GM12891 (cell line): Measurements from ENCODE around the gene PRAMEF10. TPM values are rescaled to one million over a fixed set of nuclear protein-coding genes. Genes with fewer than 3 reads are reported as not detected.
A peak's percentile ranks its signal among the peaks of the same experiment; 100 is the strongest.
"Not testable (repeated sequence)": the region's sequence is repeated elsewhere in the genome, so short reads cannot be mapped to it uniquely, and the experiment has no call there.

Experiments used
- DNase-seq: peaks from one replicate; pipeline ENCODE4 v3.0.0; 2011; ENCODE audit warnings: low spot score; ENCODE audit not compliant: insufficient read length
- FAIRE-seq: peaks from 2 replicates; lab custom pipeline; 2011; peaks lifted over from hg19 to GRCh38; lab: Jason Lieb, UNC
- PAX5 ChIP-seq: IDR thresholded peaks from 2 replicates; pipeline ENCODE4 v1.6.1; 2011; ENCODE audit warnings: low read length, moderate library complexity, mild to moderate bottlenecking; ENCODE audit not compliant: insufficient read depth, severe bottlenecking
- POLR2A ChIP-seq: IDR thresholded peaks from 2 replicates; pipeline ENCODE4 v1.6.1; 2011; ENCODE audit warnings: low read depth, low read length, control low read depth
- POLR2AphosphoS5 ChIP-seq: IDR thresholded peaks from 2 replicates; pipeline ENCODE4 v1.6.1; 2011; ENCODE audit warnings: low read depth, low read length, control low read depth
- POU2F2 ChIP-seq: IDR thresholded peaks from 2 replicates; pipeline ENCODE4 v1.6.1; 2011; ENCODE audit warnings: low read depth, mild to moderate bottlenecking, control low read depth, low read length, moderate library complexity
- SPI1 ChIP-seq: IDR thresholded peaks from 2 replicates; pipeline ENCODE4 v1.6.1; 2011; ENCODE audit warnings: low read depth, low read length, control low read depth
- TAF1 ChIP-seq: IDR thresholded peaks from 2 replicates; pipeline ENCODE4 v1.6.1; 2011; ENCODE audit warnings: low read depth, low read length, control low read depth
- polyA plus RNA-seq: library from polyadenylated mRNA; unstranded; fragments of >200 nt; gene quantifications from one replicate; pipeline ENCODE4 v1.2.1, GENCODE V29; 2012; ENCODE audit warnings: low read depth, missing spikeins, inconsistent platforms; ENCODE audit not compliant: missing spikeins

PRAMEF10 gene, protein sequence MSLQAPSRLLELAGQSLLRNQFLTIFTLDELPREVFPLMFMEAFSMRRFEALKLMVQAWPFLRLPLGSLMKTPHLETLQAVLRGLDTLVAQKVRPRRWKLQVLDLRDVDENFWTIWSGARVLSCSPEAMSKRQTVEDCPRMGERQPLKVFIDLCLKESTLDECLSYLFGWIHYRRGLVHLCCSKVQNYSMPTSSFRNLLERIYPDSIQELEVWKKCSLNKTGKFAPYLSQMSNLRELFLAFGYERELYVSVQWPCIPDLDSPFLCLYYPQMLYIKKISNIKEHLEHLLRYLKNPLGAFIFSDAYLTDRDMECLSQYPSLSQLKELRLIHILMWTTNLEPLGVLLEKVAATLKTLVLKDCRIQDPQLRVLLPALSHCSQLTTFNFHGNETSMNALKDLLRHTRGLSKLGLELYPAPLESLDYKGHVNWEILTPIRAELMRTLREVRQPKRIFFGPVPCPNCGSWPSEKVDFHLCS
- not detected for polyA plus RNA-seq

DNA sequence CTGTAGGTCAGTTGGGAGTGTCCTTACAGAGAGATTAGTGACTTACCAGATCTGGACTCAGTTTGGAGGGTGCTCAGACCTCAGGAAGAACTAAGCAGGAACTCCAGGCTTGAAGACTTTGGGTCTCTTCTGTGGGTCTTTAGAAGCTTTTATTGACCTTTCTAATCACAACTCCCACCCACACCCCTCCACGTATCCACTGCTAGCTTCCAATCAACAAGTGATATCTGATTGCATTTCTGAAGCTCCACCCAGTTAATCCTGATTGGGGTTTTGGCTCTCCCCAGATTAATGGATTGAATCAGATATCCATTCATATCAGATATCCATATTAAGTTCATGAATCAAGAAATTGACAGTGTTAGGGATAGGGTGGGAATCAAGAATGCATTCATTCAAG, at the start of gene PRAMEF10:
Gene PRAMEF10 (minus strand): TSS at position 101 of the 400 bp plus-strand sequence. CDS start 2,423 bp downstream, outside the sequence.
- not testable (repeated sequence) for FAIRE-seq, DNase-seq

DNA sequence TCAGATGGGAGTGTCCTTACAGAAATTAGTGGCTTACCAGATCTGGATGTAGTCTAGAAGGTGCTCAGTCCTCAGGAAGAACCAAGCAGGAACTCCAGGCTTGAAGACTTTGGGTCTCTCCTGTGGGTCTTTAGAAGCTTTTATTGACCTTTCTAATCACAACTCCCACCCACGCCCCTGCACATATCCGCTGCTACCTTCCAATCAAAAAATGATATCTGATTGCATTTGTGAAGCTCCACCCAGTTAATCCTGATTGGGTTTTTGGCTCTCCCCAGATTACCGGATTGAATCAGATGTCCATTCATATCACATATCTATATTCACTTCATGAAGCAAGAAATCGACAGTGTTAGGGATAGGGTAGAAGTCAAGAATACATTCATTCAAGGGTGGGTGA, 49.4 kb upstream of the PRAMEF10 start, which contains the start of gene PRAMEF6:
Gene PRAMEF6 (minus strand): TSS at position 101 of the 400 bp plus-strand sequence. CDS start 5,062 bp downstream, outside the sequence.
- DNase-seq, FAIRE-seq: not testable (repeated sequence)

DNA sequence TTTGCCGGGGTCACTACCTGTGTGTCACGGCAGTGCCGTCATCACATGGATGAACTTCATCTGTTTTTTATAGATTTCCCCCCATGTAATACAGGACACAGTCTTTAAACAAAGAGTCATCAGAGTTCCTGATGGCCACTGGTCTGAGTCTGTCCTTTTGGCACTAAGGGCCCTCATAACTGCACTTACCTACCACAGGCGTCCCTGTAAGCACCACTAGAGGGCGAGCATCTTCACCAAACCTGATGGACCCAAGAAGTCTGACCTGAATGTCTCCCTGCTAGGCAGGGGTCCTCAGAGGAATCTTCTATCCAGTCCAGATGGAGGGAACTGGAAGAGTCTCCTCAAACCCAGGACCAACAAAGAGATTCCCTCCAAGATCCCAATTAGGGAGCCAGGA, 26.3 kb upstream of the PRAMEF10 start:
- peak; percentile 20 for FAIRE-seq
- not testable (repeated sequence) for DNase-seq

DNA sequence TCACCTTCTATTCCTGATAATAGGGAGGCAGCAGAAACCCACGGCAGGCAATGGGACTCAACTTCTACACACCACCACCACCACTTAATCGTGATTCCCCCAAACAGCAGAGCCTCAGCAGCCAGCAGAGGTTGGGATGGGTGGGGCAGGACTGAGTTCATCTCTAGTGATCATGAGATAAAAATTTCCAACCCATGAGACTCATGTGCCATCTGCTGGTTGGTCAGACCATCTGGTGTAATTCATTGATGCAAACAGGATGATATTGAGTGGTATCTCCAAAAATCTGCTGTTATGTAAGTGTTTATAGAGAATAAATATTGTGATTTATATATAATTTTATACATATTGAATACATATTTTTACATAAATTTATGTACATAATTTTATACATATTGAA, 23.7 kb upstream of the PRAMEF10 start:
- not testable (repeated sequence) for DNase-seq, FAIRE-seq

DNA sequence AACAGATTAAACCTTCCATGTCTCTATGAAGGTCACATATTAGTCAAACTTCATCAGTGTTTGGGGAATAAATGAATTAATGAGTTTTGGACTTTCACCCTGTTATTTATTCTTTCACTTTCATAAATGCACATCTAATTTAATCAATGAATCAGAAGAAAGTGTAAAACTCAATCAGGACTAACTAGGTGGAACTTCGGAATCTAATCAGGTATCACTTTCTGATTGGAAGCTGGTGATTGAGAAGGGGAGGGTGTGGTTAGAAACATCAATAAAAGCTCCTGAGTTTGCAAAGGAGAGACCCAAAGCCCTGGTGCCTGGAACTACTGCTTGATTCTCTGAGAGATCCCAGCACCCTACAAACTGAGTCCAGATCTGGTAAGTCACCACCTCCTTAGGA, 18.2 kb upstream of the PRAMEF10 start, which contains the start of gene PRAMEF7:
Gene PRAMEF7 (plus strand): TSS at position 301 of the 400 bp plus-strand sequence. CDS start 1,083 bp downstream, outside the sequence.
- DNase-seq, FAIRE-seq: not testable (repeated sequence)

DNA sequence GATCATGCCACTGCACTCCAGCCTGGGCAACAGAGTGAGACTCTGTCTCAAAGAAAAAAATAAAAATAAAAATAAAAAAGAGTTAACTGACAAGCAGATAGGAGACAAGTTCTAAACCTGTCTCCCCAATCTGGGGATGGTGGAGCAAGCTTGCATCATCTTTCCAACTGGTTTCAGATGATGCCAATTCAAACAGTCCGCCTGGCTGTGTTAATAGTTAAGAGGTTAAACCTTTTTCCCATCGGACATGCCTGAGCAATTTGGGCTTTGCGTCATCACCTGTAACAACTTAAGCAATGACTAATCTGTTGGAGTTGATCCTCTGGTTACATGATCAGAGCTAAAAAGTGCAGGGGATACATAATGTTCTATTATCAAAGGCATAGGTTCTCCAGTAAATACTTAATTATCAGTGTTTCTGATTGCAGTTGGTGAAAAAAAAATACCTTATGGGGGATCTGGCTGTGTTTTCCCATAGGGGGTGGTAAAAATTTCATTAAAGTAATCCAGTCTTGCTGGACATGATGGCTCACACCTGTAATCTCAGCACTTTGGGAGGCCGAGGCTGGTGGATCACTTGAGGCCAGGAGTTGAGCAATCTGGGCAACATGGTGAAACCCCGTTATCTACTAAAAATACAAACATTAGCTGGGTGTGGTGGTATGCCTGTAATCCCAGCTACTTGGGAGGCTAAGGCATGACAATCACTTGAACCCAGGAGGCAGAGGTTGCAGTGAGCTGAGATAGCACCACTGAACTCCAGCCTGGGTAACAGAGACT, 5.9 kb upstream of the PRAMEF10 start:
- not testable (repeated sequence) for DNase-seq, FAIRE-seq

DNA sequence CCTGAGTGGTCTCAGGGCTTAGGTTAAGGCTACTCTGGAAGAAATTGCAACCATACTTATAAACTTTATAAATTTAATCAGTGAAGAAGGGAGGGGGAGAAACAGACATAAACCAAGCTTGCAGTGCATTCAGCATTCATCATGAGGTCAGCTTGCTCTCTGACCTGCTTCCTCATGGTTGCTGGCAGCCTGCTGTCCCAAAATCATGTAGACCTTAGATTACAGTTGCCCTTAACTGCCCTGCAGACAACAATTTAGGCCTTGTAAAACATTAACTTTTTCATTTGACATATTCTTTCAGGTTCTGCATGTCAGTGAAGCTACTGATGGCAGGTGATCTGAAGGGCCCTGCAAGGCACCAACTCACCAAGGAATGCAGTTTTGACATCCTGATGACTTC, 1.1 kb upstream of the PRAMEF10 start:
- DNase-seq, FAIRE-seq: not testable (repeated sequence)

DNA sequence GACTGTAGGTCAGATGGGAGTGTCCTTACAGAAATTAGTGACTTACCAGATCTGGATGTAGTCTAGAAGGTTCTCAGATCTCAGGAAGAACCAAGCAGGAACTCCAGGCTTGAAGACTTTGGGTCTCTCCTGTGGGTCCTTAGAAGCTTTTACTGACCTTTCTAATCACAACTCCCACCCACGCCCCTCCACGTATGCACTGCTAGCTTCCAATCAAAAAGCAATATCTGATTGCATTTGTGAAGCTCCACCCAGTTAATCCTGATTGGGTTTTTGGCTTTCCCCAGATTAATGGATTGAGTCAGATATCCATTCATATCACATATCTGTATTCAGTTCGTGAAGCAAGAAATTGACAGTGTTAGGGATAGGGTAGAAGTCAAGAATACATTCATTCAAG, 12.0 kb downstream of the PRAMEF10 start, which contains the start of gene PRAMEF4:
Gene PRAMEF4 (minus strand): TSS at position 101 of the 400 bp plus-strand sequence. CDS start 2,807 bp downstream, outside the sequence.
- FAIRE-seq, DNase-seq: not testable (repeated sequence)

DNA sequence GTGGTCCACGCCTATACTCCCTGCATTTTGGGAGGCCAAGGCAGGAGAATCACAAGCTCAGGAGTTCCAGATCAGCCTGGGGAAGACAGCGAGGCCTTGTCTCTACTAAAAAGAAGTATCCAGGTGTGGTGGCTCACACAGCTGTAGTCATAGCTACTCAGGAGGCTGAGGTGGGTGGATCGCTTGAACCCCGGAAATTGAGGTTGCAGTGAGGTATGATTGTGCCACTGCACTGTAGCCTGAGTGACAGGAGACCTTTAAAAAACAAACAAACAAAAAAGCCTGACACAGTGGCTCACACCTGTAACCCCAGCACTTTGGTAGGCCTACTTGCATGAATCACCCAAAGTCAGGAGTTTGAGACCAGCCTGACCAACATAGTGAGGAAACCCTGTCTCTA, 19.6 kb downstream of the PRAMEF10 start:
- not testable (repeated sequence) for DNase-seq, FAIRE-seq

DNA sequence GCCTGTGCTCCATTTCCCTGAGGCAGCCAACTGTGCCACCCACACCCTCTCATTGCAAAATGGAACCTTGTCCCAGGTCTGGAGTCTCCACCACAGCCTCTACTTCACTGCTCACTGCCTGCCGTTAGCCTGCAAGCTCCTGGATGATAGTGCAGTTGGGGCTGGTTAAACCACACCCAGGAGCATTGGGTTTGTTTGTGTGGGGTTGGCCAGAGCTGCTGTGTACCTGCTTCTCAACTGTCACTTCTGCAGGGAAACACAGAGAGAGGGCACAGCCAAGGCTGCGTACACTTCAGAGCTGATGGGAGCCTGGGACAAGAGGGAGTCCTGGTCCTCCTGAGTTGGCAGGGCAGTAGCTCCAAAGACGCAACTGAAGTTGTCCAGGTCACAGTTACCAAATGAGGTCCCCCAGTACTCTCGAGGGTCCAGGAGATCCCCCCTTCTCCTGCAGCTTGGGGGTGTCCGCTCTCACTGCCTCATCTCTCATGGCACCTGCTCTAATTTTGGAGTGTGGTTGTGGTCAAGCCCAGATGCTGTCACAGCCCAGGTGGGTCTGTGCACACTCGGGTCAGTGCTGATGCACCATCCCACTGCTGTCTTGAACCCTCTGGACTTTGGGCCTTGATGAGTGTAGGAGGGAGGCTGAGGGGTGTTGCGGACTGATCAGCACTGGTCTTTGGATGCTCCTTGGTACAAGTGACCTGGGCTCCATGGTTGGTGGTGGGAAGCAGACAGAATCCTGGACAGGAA, 34.8 kb downstream of the PRAMEF10 start:
- not testable (repeated sequence) for FAIRE-seq, DNase-seq

DNA sequence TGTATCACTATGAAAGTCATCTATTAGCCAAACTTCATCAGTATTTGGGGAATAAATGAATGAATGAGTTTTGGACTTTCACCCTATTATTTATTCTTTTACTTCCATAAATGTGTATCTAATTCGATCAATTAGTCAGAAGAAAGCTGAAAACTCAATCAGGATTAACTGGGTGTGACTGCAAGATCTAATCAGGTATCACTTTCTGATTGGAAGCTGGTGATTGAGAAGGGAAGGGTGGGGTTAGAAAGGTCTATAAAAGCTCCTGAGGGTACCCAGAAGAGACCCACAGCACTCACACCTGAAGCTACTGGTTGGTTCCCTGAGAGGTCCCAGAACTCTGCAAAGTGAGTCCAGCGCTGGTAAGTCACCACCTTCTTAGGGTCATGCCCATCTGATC, 41.3 kb downstream of the PRAMEF10 start, which contains the start of gene PRAMEF2:
Gene PRAMEF2 (plus strand): TSS at position 301 of the 400 bp plus-strand sequence. CDS start 1,924 bp downstream, outside the sequence.
- DNase-seq, FAIRE-seq: not testable (repeated sequence)

DNA sequence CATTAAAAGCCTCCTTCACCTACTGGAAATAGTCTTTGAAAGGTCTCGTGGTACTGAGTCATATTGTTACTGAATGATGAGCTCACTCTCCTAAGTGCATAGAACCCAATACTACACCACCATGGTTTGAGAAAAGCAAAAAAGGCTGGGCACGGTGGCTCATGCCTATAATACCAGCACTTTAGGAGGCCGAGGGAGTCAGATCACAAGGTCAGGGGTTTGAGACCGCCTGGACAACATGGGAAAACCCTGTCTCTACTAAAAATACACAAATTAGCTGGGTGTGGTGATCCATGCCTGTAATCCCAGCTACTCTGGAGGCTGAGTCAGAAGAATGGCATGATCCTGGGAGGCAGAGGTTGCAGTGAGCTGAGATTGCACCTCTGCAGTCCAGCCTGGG, 46.3 kb downstream of the PRAMEF10 start:
- FAIRE-seq: no peak
- no peak for TF ChIP-seq PAX5
- TF ChIP-seq POU2F2: no peak
- no peak for TF ChIP-seq POLR2AphosphoS5
- TF ChIP-seq TAF1: no peak
- no peak for TF ChIP-seq POLR2A
- TF ChIP-seq SPI1: no peak

DNA sequence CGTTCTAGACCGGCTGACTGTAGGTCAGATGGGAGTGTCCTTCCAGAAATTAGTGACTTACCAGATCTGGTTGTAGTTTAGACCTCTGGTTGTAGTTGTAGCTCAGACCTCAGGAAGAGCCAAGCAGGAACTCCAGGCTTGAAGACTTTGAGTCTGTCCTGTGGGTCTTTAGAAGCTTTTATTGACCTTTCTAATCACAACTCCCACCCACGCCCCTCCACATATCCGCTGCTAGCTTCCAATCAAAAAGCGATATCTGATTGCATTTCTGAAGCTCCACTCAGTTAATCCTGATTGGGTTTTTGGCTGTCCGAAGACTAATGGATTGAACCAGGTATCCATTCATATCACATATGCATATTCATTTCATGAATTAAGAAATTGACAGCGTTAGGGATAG, 49.5 kb downstream of the PRAMEF10 start, which contains the start of gene HNRNPCL1:
Gene HNRNPCL1 (minus strand): TSS at position 101 of the 400 bp plus-strand sequence. CDS start 431 bp downstream, outside the sequence.
- FAIRE-seq, DNase-seq: not testable (repeated sequence)

More for the DNA sequence above, 46.3 kb downstream of the PRAMEF10 start:
- no peak for DNase-seq
